Panc1 (cell line): ENCODE data around the gene AIRE. TPM values are rescaled to one million over a fixed set of nuclear protein-coding genes. Genes with fewer than 3 reads are reported as not detected.

Experiments used
- ATAC-seq: fragments of 200-7000 bp; cut with Tn5 transposase; 2 replicates; pipeline ENCODE4 v1.9.1; 2020; ENCODE audit warnings: mild to moderate bottlenecking, moderate library complexity
- BruUV-seq: library from RNA; stranded (reverse); fragments of 400-500 nt; replicated peaks from 2 replicates; lab custom pipeline; 2021; lab: Mats Ljungman, UMichigan
- CTCF ChIA-PET: fragments of 300-600 bp; sonication (Branson Sonifier 250); formaldehyde crosslinking; loops from one replicate; lab custom pipeline; 2022; ENCODE audit warnings: antibody characterized with exemption; lab: Charles Lee
- POLR2A ChIA-PET: fragments of 300-600 bp; sonication (Branson Sonifier 250); formaldehyde crosslinking; loops from one replicate; lab custom pipeline; 2022; ENCODE audit warnings: antibody characterized with exemption; lab: Charles Lee
- DNase-seq: peaks from one replicate; pipeline ENCODE4 v3.0.0-alpha.2; 2010; ENCODE audit warnings: low read depth, low spot score
- H3K27ac ChIP-seq: 2 replicates; pipeline ENCODE4 v1.5.1; 2011; ENCODE audit warnings: mild to moderate bottlenecking, low read length, inconsistent platforms
- H3K27me3 ChIP-seq: fragments of 200-500 bp; sonication (Bioruptor generic); 2 replicates; pipeline ENCODE4 v1.6.0; 2014; ENCODE audit warnings: low read length, inconsistent platforms; ENCODE audit not compliant: control insufficient read depth, insufficient read depth
- H3K36me3 ChIP-seq: fragments of 200-500 bp; sonication (Bioruptor generic); 2 replicates; pipeline ENCODE4 v1.5.1; 2014; ENCODE audit warnings: inconsistent platforms, mild to moderate bottlenecking, low read length, moderate library complexity; ENCODE audit not compliant: control insufficient read depth, insufficient read depth
- H3K4me1 ChIP-seq: 2 replicates; pipeline ENCODE4 v1.5.1; 2011; ENCODE audit warnings: inconsistent platforms, mild to moderate bottlenecking, low read length, moderate library complexity; ENCODE audit not compliant: control insufficient read depth, insufficient read depth
- H3K4me3 ChIP-seq, 2 experiments: 2 replicates each; pipeline ENCODE4 v1.5.1; 2011 to 2012; ENCODE audit warnings: low read depth in 2 of 2, low read length in 2 of 2, mild to moderate bottlenecking in 2 of 2, inconsistent platforms in 1 of 2, moderate library complexity in 1 of 2
- H3K9me3 ChIP-seq: fragments of 200-500 bp; sonication (Bioruptor generic); 2 replicates; pipeline ENCODE4 v1.5.1; 2014; ENCODE audit warnings: low read depth, mild to moderate bottlenecking, inconsistent platforms, low read length, moderate library complexity; ENCODE audit not compliant: control insufficient read depth, insufficient read depth
- POLR2AphosphoS5 ChIP-seq: IDR thresholded peaks from 2 replicates; pipeline ENCODE4 v1.6.1; 2012; ENCODE audit warnings: mild to moderate bottlenecking, low read depth, low read length, moderate library complexity
- REST ChIP-seq, 2 experiments: IDR thresholded peaks; 2 replicates each; pipeline ENCODE4 v1.6.1; 2011 to 2012; ENCODE audit warnings: low read depth in 2 of 2, control low read depth in 1 of 2, low read length in 1 of 2, mild to moderate bottlenecking in 1 of 2, moderate library complexity in 1 of 2; ENCODE audit not compliant: insufficient read depth in 1 of 2
- SIN3A ChIP-seq: IDR thresholded peaks from 2 replicates; pipeline ENCODE4 v1.6.1; 2012; ENCODE audit warnings: low read depth, mild to moderate bottlenecking, low read length, moderate library complexity, borderline replicate concordance; ENCODE audit not compliant: insufficient read depth
- TCF7L2 ChIP-seq: IDR thresholded peaks from 2 replicates; pipeline ENCODE4 v1.6.1; 2011; ENCODE audit warnings: mild to moderate bottlenecking, low read depth, low read length, inconsistent platforms
- in situ Hi-C: cut with HindIII; loops from 2 replicates; pipeline ENCODE4 v1.10.0; 2016; ENCODE audit warnings: low sequenced_read_pairs, low pct_unique_long_range_greater_than_20kb
- intact Hi-C: fragments of 100-400 bp; cut with micrococcal nuclease; formaldehyde crosslinking; loops from one replicate; pipeline ENCODE4 v1.10.0; 2022; ENCODE audit not compliant: unreplicated experiment
- total RNA-seq: library from RNA; stranded (reverse); gene quantifications from one replicate; pipeline ENCODE4 v1.2.1, GENCODE V29; 2021; ENCODE audit not compliant: unreplicated experiment
- TF ChIP-seq, protein P1 (sequence below): fragments of 450-650 bp; IDR thresholded peaks from 2 replicates; pipeline ENCODE4 v1.5.1; 2017; ENCODE audit warnings: mild to moderate bottlenecking

Gene AIRE
- total RNA-seq, 1 experiment from 2014 or later, result not detected

DNA sequence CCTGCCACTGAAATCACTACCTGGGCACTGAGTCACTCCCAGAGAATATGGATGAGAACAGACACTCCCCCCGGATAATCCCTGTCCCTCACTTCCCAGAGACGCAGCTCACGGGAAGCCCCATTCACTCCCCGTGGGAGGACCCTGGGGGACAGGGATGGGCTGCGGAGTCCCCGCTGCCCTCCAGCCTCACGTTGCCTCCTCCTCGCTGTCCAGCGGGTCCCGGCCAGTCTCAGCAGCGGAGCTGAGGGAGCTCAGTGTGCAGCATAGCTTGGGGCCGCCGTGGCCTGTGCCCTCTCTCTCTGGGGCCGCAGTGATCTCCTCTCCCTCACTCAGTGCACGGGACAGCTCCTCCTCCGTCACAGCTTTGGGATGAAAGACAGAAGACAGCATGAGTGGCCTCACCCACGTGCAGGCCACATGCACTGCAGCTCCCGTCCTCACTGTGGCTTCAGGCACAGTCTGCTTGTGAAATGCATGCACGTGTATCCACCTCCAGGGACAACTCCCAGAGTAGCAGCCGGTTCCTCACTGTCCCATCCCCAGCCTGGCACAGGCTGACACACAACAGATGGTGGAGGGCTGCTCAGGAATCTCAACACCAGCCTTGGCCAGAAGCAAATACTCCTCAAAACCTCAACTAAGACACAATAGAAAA lies 46.1 kb downstream of the AIRE start:
- Histone ChIP-seq H3K4me1 (no peaks in the 10 kb centered on the region; the same call in 1 of the 2 replicates), H3K9me3 (no peaks in the 10 kb centered on the region), H3K27me3 (no peaks in the 10 kb centered on the region), H3K36me3 (no peaks in the 10 kb centered on the region), H3K4me3 (no peak overlapping the region), H3K27ac (no peak overlapping the region)
- TF ChIP-seq, protein P1, sequence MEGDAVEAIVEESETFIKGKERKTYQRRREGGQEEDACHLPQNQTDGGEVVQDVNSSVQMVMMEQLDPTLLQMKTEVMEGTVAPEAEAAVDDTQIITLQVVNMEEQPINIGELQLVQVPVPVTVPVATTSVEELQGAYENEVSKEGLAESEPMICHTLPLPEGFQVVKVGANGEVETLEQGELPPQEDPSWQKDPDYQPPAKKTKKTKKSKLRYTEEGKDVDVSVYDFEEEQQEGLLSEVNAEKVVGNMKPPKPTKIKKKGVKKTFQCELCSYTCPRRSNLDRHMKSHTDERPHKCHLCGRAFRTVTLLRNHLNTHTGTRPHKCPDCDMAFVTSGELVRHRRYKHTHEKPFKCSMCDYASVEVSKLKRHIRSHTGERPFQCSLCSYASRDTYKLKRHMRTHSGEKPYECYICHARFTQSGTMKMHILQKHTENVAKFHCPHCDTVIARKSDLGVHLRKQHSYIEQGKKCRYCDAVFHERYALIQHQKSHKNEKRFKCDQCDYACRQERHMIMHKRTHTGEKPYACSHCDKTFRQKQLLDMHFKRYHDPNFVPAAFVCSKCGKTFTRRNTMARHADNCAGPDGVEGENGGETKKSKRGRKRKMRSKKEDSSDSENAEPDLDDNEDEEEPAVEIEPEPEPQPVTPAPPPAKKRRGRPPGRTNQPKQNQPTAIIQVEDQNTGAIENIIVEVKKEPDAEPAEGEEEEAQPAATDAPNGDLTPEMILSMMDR, result no peak
- TF ChIP-seq POLR2AphosphoS5 (no peak), SIN3A (no peak), REST (IDR thresholded peaks at IDR 0.05; ENCODE audit: insufficient read depth in 1 of 2, low read depth in 2 of 2, low read length in 1 of 2) (no peak), TCF7L2 (no peak)
- in situ Hi-C loops, result no loop called here
- no TSS peak for BruUV-seq
- intact Hi-C loops, result no loop called here
- no peak for DNase-seq
- CTCF ChIA-PET, result no interaction called here
- POLR2A ChIA-PET, result no interaction called here
- ATAC-seq, result 0 out of 2 replicates have a peak, but pooled peaks have one; percentile 5

DNA sequence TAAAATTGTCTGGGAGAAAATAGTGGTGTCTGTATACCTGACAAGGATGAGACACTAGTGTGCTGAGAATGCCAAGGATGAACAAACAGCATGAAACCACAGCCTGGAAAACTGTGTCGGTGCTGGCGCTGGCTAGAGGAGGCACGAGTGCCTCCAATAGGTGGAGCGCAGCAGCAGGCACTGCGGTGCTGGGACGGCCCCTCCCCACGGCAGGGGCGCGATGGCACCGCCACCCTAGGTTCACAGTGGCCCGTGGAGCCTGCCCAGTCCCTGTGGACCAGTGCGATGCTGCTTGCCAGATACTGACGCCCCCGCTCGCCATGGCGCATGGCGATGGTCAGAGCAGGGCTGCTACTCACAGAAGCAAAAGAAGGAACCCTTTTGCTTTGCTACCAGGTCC lies 46.7 kb downstream of the AIRE start:
- Histone ChIP-seq H3K27ac (no peak overlapping the region), H3K4me1 (no peaks in the 10 kb centered on the region; the same call in 1 of the 2 replicates), H3K9me3 (no peaks in the 10 kb centered on the region), H3K4me3 (no peak overlapping the region), H3K27me3 (no peaks in the 10 kb centered on the region), H3K36me3 (no peaks in the 10 kb centered on the region)
- no TSS peak for BruUV-seq
- TF ChIP-seq, protein P1, result no peak
- TF ChIP-seq SIN3A (no peak), POLR2AphosphoS5 (no peak), REST (IDR thresholded peaks at IDR 0.05; ENCODE audit: insufficient read depth in 1 of 2, low read depth in 2 of 2, low read length in 1 of 2) (no peak), TCF7L2 (no peak)
- intact Hi-C loops, result no loop called here
- in situ Hi-C loops, result no loop called here
- ChIA-PET CTCF (no interaction called here), POLR2A (no interaction called here)
- DNase-seq (no peak), ATAC-seq (no peak)
